ENCODE data around the gene RASIP1.
"Not testable (repeated sequence)": the region's sequence is repeated elsewhere in the genome, so short reads cannot be mapped to it uniquely, and the experiment has no call there.

Gene RASIP1

GRCh38 chr19:48698046-48698445 is 42.4 kb downstream of the RASIP1 start:
- DNase-seq, result no peak

GRCh38 chr19:48696353-48697010 is 43.9 kb downstream of the RASIP1 start:
- DNase-seq, result no peak

DNA sequence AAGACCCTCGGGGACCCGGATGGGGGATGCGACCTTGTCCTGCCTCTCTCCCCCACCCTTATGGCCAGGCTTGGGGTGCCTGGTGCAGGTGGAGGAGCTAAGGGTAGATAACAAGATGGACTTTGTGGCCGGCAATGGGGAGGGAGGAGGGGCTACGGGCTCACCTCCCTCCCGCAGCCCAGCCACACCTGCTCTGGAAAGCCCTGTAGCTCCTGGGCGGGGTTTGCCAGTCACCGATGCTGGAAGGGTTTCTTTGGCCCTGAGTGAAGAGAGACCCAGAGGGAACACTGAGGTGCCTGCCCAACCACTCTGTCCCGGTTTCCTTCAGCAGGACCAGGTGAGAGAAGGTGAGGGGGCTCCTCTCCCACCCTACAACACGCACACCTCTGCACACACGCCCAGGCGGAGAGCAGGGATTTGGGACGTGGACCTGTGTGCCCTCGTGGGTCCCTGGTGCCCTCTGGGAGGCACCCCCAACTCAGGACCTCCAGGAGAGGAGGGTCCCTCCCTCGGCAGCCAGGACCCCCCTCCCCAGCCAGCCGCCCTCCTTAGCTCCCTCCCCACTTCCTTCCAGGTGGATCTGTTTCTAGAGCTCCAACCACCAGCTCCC is 44.6 kb downstream of the RASIP1 start, which contains the start of gene FUT2:
Gene FUT2, plus strand, starts transcription at position 229 of the 610 bp plus-strand sequence. CDS start 6,986 bp downstream, outside the sequence.
- no peak for DNase-seq

DNA sequence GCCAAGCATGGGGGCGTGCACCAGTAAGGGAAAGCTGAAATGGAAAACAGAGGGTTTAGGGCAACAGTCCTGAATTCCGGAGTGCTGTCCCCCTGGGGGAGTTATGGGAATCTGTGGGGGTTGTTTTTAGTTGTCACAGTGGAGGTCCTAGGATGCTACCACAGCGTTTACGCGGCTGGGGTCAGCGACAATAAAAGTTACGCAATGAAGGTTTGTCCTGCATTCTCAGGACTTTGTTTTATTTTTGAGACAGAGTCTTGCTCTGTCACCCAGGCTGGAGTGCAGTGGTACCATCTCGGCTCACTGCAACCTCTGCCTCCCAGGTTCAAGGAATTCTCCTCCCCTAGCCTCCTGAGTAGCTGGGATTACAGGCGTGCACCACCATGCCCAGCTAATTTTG is 46.8 kb downstream of the RASIP1 start:
- DNase-seq, result not testable (repeated sequence)

DNA sequence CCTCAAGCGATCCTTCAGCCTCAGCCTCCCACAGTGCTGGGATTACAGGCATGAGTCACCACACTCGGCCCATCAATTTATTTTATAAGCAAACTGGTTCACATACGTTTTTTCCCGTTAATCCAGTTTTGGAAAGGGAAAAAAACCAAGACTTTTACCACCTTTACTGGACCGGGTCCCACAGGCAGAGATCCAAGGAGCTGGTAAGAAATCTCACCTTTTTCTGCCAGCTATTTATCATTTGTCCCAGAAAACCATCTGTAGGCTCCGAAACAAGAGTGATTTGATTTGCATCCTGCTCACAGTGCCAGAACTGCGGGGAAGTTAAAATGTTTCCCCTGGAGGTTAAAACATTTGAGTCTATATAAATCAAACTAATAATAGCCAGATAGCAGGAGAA is 51.0 kb downstream of the RASIP1 start:
- DNase-seq, result no peak

DNA sequence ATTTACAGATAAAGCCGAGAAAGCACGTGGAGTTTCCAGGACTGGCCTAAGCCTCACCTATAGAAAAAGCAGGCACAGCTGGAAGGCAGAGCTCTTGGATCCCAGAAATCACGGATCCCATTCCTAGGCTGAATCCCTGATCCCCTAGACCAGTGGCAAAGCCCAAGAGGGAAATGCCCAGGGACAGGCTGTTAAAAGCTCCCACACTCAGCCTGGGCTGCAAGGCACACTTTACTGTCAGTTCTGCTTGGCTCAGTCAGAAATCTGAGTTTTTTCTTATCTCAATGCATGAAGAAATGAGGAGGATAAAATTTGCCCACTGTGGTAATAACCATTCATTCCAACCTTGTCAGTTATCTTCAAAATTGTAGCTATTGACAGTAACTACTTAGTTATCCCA is 52.6 kb downstream of the RASIP1 start:
- DNase-seq, result no peak

- DNase-seq, result not testable (repeated sequence)
These were observed 53.8 kb downstream of the RASIP1 start for GRCh38 chr19:48686637-48687036.

GRCh38 chr19:48686088-48686487 is 54.3 kb downstream of the RASIP1 start:
- no peak for DNase-seq

- no peak for DNase-seq
These were observed 54.8 kb downstream of the RASIP1 start for GRCh38 chr19:48685583-48685982.

- DNase-seq, result no peak
These were observed 57.1 kb downstream of the RASIP1 start for GRCh38 chr19:48683349-48683748.

DNA sequence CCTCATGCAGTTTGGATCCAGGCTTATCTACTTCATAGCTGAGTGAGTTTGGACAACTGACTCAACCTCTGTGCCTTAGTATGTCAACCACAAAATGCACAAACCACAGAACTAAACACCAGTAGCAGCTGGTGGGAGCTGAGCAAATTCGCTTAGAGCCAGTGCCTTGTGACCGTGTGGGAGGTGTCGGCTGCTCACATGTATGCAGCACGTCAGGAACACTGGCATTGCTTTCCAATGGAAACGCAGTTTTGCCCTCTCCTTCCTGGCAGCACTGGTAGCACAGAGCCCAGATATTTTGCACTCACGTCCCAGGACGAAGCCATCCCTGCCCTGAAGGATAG is 59.3 kb downstream of the RASIP1 start:
- no peak for DNase-seq

- DNase-seq, result no peak
These were observed 59.8 kb downstream of the RASIP1 start for GRCh38 chr19:48680436-48681126.

DNA sequence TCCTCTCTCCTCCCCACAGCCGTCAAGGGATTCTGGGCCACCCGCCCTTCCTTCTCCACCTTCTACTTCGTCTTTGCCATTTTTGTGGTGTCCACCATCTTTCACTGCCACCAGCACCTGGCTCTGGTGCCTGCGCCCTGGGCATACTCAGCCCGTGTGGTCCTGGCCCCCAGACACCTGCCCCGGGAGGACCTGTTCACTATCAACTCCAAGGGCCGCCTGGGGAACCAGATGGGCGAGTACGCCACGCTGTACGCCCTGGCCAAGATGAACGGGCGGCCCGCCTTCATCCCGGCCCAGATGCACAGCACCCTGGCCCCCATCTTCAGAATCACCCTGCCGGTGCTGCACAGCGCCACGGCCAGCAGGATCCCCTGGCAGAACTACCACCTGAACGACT is 60.4 kb downstream of the RASIP1 start:
- not testable (repeated sequence) for DNase-seq

DNA sequence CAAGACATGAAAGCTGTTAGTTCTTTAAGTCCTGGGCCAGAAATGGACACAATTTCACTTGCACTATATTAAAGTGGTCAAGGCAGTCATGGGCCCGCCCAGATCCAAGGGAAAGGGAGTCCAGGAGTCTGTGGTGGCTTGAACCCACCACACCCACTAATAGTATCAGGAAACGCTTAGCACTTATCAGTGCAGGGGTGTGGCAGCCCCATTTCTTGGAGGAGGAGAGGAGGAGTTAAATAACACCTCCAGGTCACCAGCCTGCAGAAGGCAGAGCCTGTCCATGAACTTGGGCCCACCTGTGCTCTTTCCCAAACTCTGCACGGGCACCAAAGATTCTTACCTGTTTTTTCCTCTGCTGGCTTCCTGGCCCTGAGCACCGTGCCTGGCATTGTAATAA is 62.2 kb downstream of the RASIP1 start:
- DNase-seq, result no peak

GRCh38 chr19:48676887-48677286 is 63.5 kb downstream of the RASIP1 start:
- DNase-seq, result no peak

DNA sequence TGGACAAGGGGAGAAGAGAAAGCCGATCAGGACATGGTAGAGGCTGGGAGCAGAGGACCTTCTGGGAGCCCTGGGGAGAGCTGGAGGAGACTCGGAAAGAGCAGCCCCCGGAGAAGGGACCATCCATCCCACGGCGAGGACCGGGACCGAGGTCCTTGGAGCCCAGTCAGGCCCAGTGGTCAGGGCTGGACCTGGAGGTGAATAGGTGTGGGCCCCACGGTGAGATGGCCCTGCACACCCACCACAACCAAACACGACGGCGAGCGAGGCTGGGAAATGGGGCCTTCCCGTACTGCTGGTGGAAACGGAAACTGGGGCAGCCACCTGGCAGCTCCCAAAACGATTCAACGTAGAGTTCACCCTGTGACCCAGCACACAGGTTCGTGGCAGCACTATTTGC is 63.9 kb downstream of the RASIP1 start:
- DNase-seq, result no peak

DNA sequence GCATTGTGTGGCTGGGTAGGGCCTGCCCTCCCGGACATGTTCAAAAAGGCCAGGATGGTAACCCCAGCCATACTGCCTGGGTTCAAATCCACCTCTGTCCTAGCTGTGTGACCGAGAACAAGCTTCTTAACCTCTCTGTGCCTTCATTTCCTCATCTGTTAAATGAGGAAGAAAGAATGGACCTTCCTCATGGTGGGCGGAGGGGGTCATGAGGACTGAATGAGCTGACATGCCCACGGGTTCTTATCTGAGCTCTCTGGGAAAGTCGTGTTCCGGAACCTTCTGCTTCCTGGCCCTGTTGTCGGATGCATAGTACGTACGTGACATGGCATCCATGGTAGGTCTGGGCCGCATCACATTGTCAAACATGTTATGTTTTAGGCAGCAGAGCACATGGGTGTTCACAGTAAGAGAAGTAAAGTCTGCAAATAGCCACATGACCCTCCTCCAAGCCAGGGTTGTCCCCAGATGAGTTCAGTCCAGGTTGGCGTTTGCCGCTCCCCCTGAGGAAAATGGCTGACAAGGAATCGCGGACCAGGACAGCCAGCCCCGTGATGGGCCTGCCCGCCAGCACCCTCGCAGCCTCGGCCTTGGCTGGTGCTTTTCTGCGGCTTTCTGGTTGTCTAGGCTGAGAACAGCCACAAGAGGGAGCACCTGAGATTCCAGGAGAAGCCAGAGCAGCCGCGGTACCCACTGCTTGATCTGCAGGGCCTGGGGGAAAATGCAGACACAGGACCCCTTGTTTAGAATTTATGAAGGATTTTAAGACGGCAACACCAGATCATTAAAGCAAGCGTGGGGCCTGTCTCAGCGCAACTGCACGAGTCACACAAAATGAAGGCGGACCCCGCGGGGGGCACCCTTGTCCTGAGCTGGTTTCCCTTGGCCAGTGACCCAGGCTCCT is 65.2 kb downstream of the RASIP1 start:
- DNase-seq, result peak; percentile 26

GRCh38 chr19:48674216-48674809 is 66.1 kb downstream of the RASIP1 start:
- no peak for DNase-seq

- DNase-seq, result no peak
These were observed 66.8 kb downstream of the RASIP1 start for GRCh38 chr19:48673436-48674100.

DNA sequence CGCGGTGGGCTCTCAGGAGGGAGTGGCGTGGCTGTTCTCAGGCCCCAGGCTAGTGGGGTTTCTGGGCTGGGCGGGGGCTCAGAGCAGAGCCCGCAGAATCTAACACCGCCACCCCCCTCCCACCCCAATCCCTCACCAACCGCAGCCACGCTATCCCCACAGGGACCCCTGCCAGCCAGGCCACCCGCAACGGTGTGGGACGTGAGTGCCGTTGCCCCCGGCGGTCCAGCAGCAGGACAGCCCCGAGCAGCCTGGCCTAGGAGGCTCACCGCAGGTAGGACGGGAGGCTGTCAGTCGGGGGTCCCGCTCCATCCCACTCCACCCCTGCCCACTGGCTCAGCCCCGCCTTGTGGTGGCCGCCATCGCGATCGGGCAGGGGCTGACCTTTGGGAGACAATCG is 67.4 kb downstream of the RASIP1 start, which contains the start of gene NTN5:
Gene NTN5, minus strand, starts transcription at position 24 of the 400 bp plus-strand sequence. CDS start 2,031 bp downstream, outside the sequence.
- no peak for DNase-seq

DNA sequence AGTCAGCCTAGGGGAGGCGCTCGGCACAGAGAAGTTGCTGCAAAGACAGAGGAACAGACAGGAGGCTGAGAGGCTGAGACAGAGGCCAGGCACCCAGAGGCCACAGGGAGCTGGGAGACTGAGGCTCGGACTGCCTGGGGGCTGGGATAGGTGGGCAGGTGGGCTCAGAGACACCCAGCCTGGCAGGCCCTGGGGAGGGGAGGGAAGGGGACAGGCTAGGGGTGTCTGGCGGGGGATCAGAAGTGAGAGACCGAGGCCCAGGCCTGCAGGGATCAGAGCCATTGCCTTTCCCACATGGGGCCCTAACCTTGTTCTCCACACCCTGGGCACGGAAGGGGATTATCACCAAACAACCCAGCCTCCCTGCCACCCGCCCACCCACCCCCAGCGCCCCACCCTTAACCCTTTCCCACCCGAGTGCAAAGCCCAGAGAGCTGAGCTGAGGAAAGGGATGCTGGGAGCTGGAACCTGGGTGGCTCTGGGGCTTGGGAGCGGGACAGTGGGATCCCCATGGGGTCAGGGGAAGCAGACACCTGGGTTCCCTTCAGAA is 68.9 kb downstream of the RASIP1 start:
- DNase-seq, result no peak

All from GOT3 (cell line).